Neural cell (in vitro differentiated cells): ENCODE data around the gene RHOBTB3. TPM values are rescaled to one million over a fixed set of nuclear protein-coding genes. Genes with fewer than 3 reads are reported as not detected.

Experiments
- H2AFZ ChIP-seq: fragments of 200-600, 300-800 bp; sonication (generic), shearing (Covaris generic); 2 replicates; pipeline ENCODE4 v1.6.0; 2014; ENCODE audit warnings: low read depth, mild to moderate bottlenecking, antibody characterized with exemption, low read length, moderate library complexity
- H3F3A ChIP-seq: fragments of 200-600 bp; shearing (Covaris generic); 2 replicates; pipeline ENCODE4 v1.6.1; 2016; ENCODE audit warnings: mild to moderate bottlenecking, moderate library complexity, mixed read lengths, antibody characterized with exemption, low read length; ENCODE audit not compliant: insufficient read depth, poor library complexity, severe bottlenecking
- H3K27ac ChIP-seq: fragments of 200-600, 300-800 bp; sonication (generic), shearing (Covaris generic); 2 replicates; pipeline ENCODE4 v1.5.1; 2014; ENCODE audit warnings: mild to moderate bottlenecking, low read length, moderate library complexity
- H3K27me3 ChIP-seq: fragments of 300-800, 200-600 bp; sonication (generic), shearing (Covaris generic); 2 replicates; pipeline ENCODE4 v1.6.0; 2014; ENCODE audit warnings: mild to moderate bottlenecking, low read depth, low read length, moderate library complexity; ENCODE audit not compliant: insufficient read depth
- H3K36me3 ChIP-seq: fragments of 300-800, 200-600 bp; sonication (generic), shearing (Covaris generic); 2 replicates; pipeline ENCODE4 v1.5.1; 2014; ENCODE audit warnings: mild to moderate bottlenecking, antibody characterized with exemption, low read length, moderate library complexity; ENCODE audit not compliant: insufficient read depth
- H3K4me2 ChIP-seq: fragments of 300-800, 200-600 bp; sonication (generic), shearing (Covaris generic); 2 replicates; pipeline ENCODE4 v1.6.0; 2014; ENCODE audit warnings: mild to moderate bottlenecking, low read length
- H3K4me3 ChIP-seq: fragments of 300-800, 200-600 bp; sonication (generic), shearing (Covaris generic); 2 replicates; pipeline ENCODE4 v1.5.1; 2014; ENCODE audit warnings: mild to moderate bottlenecking, low read length, moderate library complexity
- H3K79me2 ChIP-seq: fragments of 200-600 bp; shearing (Covaris generic); replicated peaks from 2 replicates; pipeline ENCODE4 v1.6.0; 2014; ENCODE audit warnings: mild to moderate bottlenecking, low read length, moderate library complexity; ENCODE audit not compliant: insufficient read depth
- H3K9ac ChIP-seq: fragments of 300-800, 200-600 bp; sonication (generic), shearing (Covaris generic); 2 replicates; pipeline ENCODE4 v1.6.1; 2016; ENCODE audit warnings: mild to moderate bottlenecking, low read length, mixed read lengths
- H3K9me2 ChIP-seq: fragments of 200-600 bp; shearing (Covaris generic); 2 replicates; pipeline ENCODE4 v1.6.1; 2016; ENCODE audit warnings: mild to moderate bottlenecking, low read length, mixed read lengths; ENCODE audit not compliant: insufficient read depth
- H3K9me3 ChIP-seq: fragments of 200-600, 300-800 bp; sonication (generic), shearing (Covaris generic); 2 replicates; pipeline ENCODE4 v1.6.1; 2016; ENCODE audit warnings: mild to moderate bottlenecking, mixed run types, low read length, moderate library complexity, mixed read lengths
- H4K20me1 ChIP-seq: fragments of 200-600 bp; shearing (Covaris generic); 2 replicates; pipeline ENCODE4 v1.6.1; 2016; ENCODE audit warnings: mild to moderate bottlenecking, mixed run types; ENCODE audit not compliant: insufficient read depth
- CTCF ChIP-seq: fragments of 450-650 bp; IDR thresholded peaks from 2 replicates; pipeline ENCODE4 v1.5.1; 2014; ENCODE audit warnings: antibody characterized with exemption, mild to moderate bottlenecking, moderate library complexity; ENCODE audit not compliant: poor library complexity, severe bottlenecking
- EP300 ChIP-seq: fragments of 450-650 bp; conservative IDR thresholded peaks from 2 replicates; pipeline ENCODE4 v1.6.1; 2014; ENCODE audit warnings: antibody characterized with exemption, mild to moderate bottlenecking, moderate library complexity; ENCODE audit not compliant: poor library complexity, severe bottlenecking
- EZH2 ChIP-seq: fragments of 200-600, 300-800 bp; shearing (Covaris generic), sonication (generic); IDR thresholded peaks from 2 replicates; pipeline ENCODE4 v1.6.1; 2014; ENCODE audit warnings: antibody characterized with exemption, low read length, borderline replicate concordance, mild to moderate bottlenecking; ENCODE audit not compliant: insufficient read depth, poor library complexity, severe bottlenecking
- MXI1 ChIP-seq: fragments of 450-650 bp; conservative IDR thresholded peaks from 2 replicates; pipeline ENCODE4 v1.6.1; 2014; ENCODE audit warnings: antibody characterized with exemption, mild to moderate bottlenecking; ENCODE audit not compliant: poor library complexity, severe bottlenecking
- POLR2AphosphoS5 ChIP-seq: IDR thresholded peaks from 2 replicates; pipeline ENCODE4 v1.6.1; 2012
- RAD21 ChIP-seq: fragments of 450-650 bp; conservative IDR thresholded peaks from 2 replicates; pipeline ENCODE4 v1.6.1; 2014; ENCODE audit warnings: antibody characterized with exemption, mild to moderate bottlenecking, moderate library complexity
- REST ChIP-seq: IDR thresholded peaks from 2 replicates; pipeline ENCODE4 v1.6.1; 2012; ENCODE audit warnings: borderline replicate concordance
- SMC3 ChIP-seq: fragments of 450-650 bp; conservative IDR thresholded peaks from 2 replicates; pipeline ENCODE4 v1.6.1; 2014; ENCODE audit warnings: antibody characterized with exemption, mild to moderate bottlenecking, moderate library complexity; ENCODE audit not compliant: poor library complexity
- TAF1 ChIP-seq: IDR thresholded peaks from 2 replicates; pipeline ENCODE4 v1.6.1; 2012; ENCODE audit warnings: low read depth
- polyA plus RNA-seq: library from polyadenylated mRNA; depleted of rRNA; stranded (reverse); fragments of >200 nt; gene quantifications from 2 replicates; pipeline ENCODE4 v1.2.3, GENCODE V29; 2014

RHOBTB3 gene
- polyA plus RNA-seq, 1 donor from 2014 or later = 99.4 TPM

- H3K79me2 ChIP-seq = no peaks in the 10 kb centered on the region
- TF ChIP-seq SMC3 (no peak), POLR2AphosphoS5 (peak; percentile 56), EP300 (peak; percentile 78), REST (peak; percentile 100)
- no peaks in the 10 kb centered on the region for H3K9me2 ChIP-seq
- H3F3A ChIP-seq = no peaks in the 10 kb centered on the region
- no peaks in the 10 kb centered on the region for H3K9me3 ChIP-seq
- H3K9ac ChIP-seq = no peak overlapping the region
- no peaks in the 10 kb centered on the region for H4K20me1 ChIP-seq
- H3K4me2 ChIP-seq = no peak overlapping the region
- H3K4me3 ChIP-seq = peak overlapping the region; percentile 16
- peak overlapping the region; percentile 54 for H3K27ac ChIP-seq
- no peaks in the 10 kb centered on the region for H3K27me3 ChIP-seq
- no peak overlapping the region for H2AFZ ChIP-seq
- no peaks in the 10 kb centered on the region for H3K36me3 ChIP-seq
Observed at GRCh38 chr5:95697781-95698681, 33.1 kb upstream of the RHOBTB3 start.

- Histone ChIP-seq H3K4me3 (no peak overlapping the region), H3K4me2 (no peak overlapping the region), H3K9me2 (no peaks in the 10 kb centered on the region), H2AFZ (no peak overlapping the region), H3K36me3 (no peaks in the 10 kb centered on the region), H3K9me3 (no peaks in the 10 kb centered on the region), H3K27me3 (no peaks in the 10 kb centered on the region), H3F3A (no peaks in the 10 kb centered on the region), H3K79me2 (no peaks in the 10 kb centered on the region), H4K20me1 (no peaks in the 10 kb centered on the region), H3K9ac (no peak overlapping the region), H3K27ac (no peak overlapping the region)
- no peak for TF ChIP-seq MXI1
- no peak for TF ChIP-seq POLR2AphosphoS5
- TF ChIP-seq CTCF = no peak
- no peak for TF ChIP-seq TAF1
- TF ChIP-seq SMC3 = no peak
- no peak for TF ChIP-seq RAD21
- no peak for TF ChIP-seq EZH2
- TF ChIP-seq EP300 = no peak
- no peak for TF ChIP-seq REST
Observed at GRCh38 chr5:95699337-95699736, 31.8 kb upstream of the RHOBTB3 start.
